ENCODE measurements around the gene RBM17.

DNA sequence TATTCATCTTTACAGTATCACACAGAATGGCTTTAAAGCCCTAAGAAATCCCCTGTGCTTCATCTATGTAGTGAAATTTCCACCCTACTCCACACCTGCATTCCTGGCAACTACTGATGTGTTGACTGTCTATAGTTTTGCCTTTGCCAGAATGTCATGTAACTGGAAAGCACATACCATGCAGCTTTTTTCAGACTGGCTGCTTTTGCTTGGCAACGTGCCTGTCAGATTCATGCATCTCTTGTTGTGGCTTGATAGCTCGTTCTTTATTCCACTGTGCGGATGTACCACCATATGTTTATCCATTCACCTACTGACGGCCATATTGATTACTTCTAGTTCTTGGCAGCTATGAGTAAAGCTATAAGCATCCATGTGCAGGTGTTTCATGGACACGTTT, 30.6 kb downstream of the RBM17 start:
- TF ChIP-seq, protein P1, sequence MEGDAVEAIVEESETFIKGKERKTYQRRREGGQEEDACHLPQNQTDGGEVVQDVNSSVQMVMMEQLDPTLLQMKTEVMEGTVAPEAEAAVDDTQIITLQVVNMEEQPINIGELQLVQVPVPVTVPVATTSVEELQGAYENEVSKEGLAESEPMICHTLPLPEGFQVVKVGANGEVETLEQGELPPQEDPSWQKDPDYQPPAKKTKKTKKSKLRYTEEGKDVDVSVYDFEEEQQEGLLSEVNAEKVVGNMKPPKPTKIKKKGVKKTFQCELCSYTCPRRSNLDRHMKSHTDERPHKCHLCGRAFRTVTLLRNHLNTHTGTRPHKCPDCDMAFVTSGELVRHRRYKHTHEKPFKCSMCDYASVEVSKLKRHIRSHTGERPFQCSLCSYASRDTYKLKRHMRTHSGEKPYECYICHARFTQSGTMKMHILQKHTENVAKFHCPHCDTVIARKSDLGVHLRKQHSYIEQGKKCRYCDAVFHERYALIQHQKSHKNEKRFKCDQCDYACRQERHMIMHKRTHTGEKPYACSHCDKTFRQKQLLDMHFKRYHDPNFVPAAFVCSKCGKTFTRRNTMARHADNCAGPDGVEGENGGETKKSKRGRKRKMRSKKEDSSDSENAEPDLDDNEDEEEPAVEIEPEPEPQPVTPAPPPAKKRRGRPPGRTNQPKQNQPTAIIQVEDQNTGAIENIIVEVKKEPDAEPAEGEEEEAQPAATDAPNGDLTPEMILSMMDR (IDR thresholded peaks at IDR 0.05), result no peak
- no peak for TF ChIP-seq POLR2A (IDR thresholded peaks at IDR 0.05)
